ENCODE measurements around the gene BSCL2. TPM values are rescaled to one million over a fixed set of nuclear protein-coding genes. Genes with fewer than 3 reads are reported as not detected.

BSCL2 gene
- 54.7 to 81.4 TPM (median 71.3 TPM) in 5 replicates for total RNA-seq (2022; extraction: Qiagen RNA extraction)

DNA sequence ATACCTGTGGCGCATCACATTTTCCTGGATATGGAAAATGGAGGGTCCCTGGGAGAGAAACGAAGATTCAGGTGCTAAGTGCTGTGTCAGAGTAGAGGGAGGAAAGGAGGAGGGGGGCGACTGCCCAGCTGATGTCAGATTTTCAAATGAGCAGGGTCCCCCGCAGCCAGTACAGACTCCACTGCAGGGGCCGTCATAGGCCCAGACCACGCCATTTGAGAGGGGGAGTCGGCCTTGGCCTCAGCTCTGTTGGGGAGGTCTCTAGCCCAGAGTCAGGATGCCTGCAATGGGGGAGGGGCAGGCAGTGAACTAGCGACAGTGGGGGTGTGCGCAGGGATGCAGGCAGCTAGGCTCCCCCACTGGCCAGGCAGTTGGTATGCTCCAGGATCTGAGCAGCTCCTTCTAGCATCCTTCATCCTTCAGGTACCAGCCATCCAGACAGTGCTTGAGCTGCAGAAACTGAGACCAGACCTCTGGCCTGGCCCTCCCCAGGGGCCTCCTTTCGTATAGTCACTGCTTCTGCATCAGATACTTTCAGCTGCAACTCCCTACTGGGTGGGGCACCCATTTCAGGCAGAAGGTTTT is at the start of gene BSCL2, which contains the start of gene GNG3:
BSCL2 (minus strand) TSS at position 148 of the 585 bp plus-strand sequence. CDS start 229 bp downstream, outside the sequence.
GNG3 (plus strand) TSS at position 400 of the 585 bp plus-strand sequence. CDS start 620 bp downstream, outside the sequence.

GRCh38 chr11:62753736-62754603 is 46.7 kb upstream of the BSCL2 start, which contains the start of gene ZBTB3:
Gene ZBTB3, minus strand, starts transcription at chr11:62754160. Its CDS starts 496 bp downstream, at chr11:62753664.

GRCh38 chr11:62728171-62728988 is 21.2 kb upstream of the BSCL2 start, which contains the start of gene TTC9C:
Gene TTC9C, plus strand, starts transcription at chr11:62728486. Its CDS starts 363 bp downstream, at chr11:62728849.

GRCh38 chr11:62727165-62727871 is 20.1 kb upstream of the BSCL2 start, which contains the start of gene HNRNPUL2:
Gene HNRNPUL2, minus strand, starts transcription at chr11:62727457. Its CDS starts 301 bp downstream, at chr11:62727156.

GRCh38 chr11:62689421-62690183 is 17.6 kb downstream of the BSCL2 start, which contains the start of gene LRRN4CL:
Gene LRRN4CL, minus strand, starts transcription at chr11:62689530. Its CDS starts 1,022 bp downstream, at chr11:62688508.

GRCh38 chr11:62678770-62679696 is 28.2 kb downstream of the BSCL2 start, which contains the start of gene UBXN1:
Gene UBXN1, minus strand, starts transcription at chr11:62679073. Its CDS starts 150 bp downstream, at chr11:62678923.

GRCh38 chr11:62671608-62672389 is 35.4 kb downstream of the BSCL2 start, which contains the start of the genes LBHD1 and UQCC3:
Gene LBHD1, minus strand, starts transcription at chr11:62672267. Its CDS starts 2,236 bp downstream, at chr11:62670031.
Gene UQCC3, plus strand, starts transcription at chr11:62671673. Its CDS starts 73 bp downstream, at chr11:62671746.

DNA sequence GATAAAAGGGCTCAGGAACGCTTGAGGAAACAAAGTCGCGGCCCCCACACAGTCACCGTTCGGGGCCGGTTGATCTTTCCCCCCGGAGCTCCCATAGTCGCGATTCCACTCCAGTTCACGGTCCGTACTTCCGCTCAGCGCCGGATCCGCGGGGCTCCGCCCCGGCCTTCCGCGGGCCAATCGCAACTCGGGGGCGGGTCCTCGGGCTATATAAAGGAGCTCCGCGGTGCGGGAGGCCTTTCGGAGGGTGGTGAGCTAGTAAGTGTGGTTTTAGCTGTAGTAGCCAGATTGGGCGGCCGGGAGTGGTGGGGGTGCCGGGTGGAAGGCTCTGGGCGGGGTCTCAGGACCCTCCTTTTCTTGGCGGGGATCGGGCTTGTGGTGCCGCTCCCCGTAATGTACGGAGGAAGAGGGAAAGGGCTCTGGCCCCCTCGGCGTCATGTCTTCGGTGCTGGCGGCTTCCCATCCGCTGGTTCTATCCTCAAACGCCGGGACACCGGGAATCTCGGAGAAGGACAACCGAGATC is 42.1 kb downstream of the BSCL2 start, which contains the start of the genes C11orf98 and CSKMT:
C11orf98 (minus strand) TSS at position 136 of the 524 bp plus-strand sequence; CDS start at position 95, 41 bp downstream.
CSKMT (plus strand) TSS at position 238 of the 524 bp plus-strand sequence. CDS start 568 bp downstream, outside the sequence.

DNA sequence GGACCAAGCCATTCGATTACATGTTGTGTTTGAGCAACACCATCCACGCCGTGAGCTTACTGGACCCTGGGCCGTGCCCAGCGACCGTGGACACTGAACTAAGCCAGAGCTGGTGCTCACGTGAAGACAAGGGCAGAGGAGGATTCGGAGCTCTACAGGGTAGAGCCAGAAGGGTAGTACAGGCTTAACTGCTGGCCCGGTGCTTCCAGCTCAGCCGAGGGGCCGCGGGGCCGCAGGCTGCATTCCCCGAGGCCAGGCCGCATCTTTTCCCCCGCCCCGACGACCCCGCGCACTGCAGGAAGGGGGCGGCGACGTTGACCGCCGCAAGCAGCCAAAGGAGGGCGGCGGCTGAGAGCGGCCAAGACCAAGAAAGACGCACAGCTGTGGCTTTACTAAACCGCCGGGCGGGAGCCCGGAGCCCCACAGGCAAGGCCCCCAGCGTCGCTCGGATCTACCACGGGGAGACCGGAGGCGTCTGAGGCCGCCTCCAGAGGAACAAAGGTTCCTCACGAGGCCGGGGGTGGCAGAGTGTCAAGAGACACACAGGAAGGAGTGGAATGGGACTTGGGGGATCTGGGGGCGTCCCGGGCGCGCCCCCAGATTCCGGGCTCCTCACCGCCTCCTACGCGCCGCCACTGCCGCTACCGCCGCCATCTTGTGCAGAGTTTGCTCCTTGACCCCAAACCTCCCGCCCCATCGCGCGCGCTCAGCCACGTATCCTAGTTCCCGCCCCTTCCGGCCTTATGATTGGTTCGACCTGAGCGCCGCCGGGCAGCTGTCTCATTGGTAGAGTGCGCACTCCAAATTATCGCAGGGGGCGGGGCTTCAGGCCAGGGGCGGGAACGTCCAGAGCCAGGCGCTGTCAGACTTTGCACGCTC is 61.0 kb downstream of the BSCL2 start, which contains the start of gene GANAB:
GANAB (minus strand) TSS at position 668 of the 879 bp plus-strand sequence; CDS start at position 654, 14 bp downstream.

Other genes with a start within 250 kb of the BSCL2 start
- gene AHNAK, start 160.6 kb downstream of the BSCL2 start, total RNA-seq (2022; extraction: Qiagen RNA extraction): 288 to 390 TPM (median 357 TPM) in 5 replicates
- gene EEF1G, start 133.5 kb downstream of the BSCL2 start, total RNA-seq (2022; extraction: Qiagen RNA extraction): 1,940 to 2,067 TPM (median 1,987 TPM) in 5 replicates
- gene TUT1, start 115.9 kb downstream of the BSCL2 start, total RNA-seq (2022; extraction: Qiagen RNA extraction): 13.6 to 16.7 TPM (median 16.4 TPM) in 5 replicates
- 84.2 to 90.9 TPM (median 87.8 TPM) in 5 replicates for gene MTA2, start 105.6 kb downstream of the BSCL2 start, total RNA-seq (2022; extraction: Qiagen RNA extraction)
- 18.3 to 27.8 TPM (median 22.2 TPM) in 5 replicates for gene EML3, start 94.6 kb downstream of the BSCL2 start, total RNA-seq (2022; extraction: Qiagen RNA extraction)
- 3.5 to 4.8 TPM (median 4.3 TPM) in 5 replicates for gene ROM1, start 94.2 kb downstream of the BSCL2 start, total RNA-seq (2022; extraction: Qiagen RNA extraction)
- 40.7 to 59.1 TPM (median 53.6 TPM) in 5 replicates for gene B3GAT3, start 85.4 kb downstream of the BSCL2 start, total RNA-seq (2022; extraction: Qiagen RNA extraction)
- 226 to 272 TPM (median 254 TPM) in 5 replicates for gene GANAB, start 60.8 kb downstream of the BSCL2 start, total RNA-seq (2022; extraction: Qiagen RNA extraction)
- gene INTS5, start 54.1 kb downstream of the BSCL2 start, total RNA-seq (2022; extraction: Qiagen RNA extraction): 16.6 to 22.4 TPM (median 21.4 TPM) in 5 replicates
- gene C11orf98, start 42.2 kb downstream of the BSCL2 start, total RNA-seq (2022; extraction: Qiagen RNA extraction): 120 to 142 TPM (median 133 TPM) in 5 replicates
- 9.8 to 16.3 TPM (median 14.4 TPM) in 5 replicates for gene CSKMT, start 42.1 kb downstream of the BSCL2 start, total RNA-seq (2022; extraction: Qiagen RNA extraction)
- gene UQCC3, start 35.8 kb downstream of the BSCL2 start, total RNA-seq (2022; extraction: Qiagen RNA extraction): 27.0 to 39.9 TPM (median 36.2 TPM) in 5 replicates
- 3.1 to 5.1 TPM (median 4.6 TPM) in 5 replicates for gene LBHD1, start 35.2 kb downstream of the BSCL2 start, total RNA-seq (2022; extraction: Qiagen RNA extraction)
- gene UBXN1, start 28.4 kb downstream of the BSCL2 start, total RNA-seq (2022; extraction: Qiagen RNA extraction): 102 to 125 TPM (median 116 TPM) in 5 replicates
- 0.06 to 0.24 TPM (median 0.09 TPM) in 4 of 5 replicates, not detected in the other for gene LRRN4CL, start 17.9 kb downstream of the BSCL2 start, total RNA-seq (2022; extraction: Qiagen RNA extraction)
- not detected in 5 replicates for gene GNG3, start 252 bp upstream of the BSCL2 start, total RNA-seq (2022; extraction: Qiagen RNA extraction)
- gene HNRNPUL2, start 20.0 kb upstream of the BSCL2 start, total RNA-seq (2022; extraction: Qiagen RNA extraction): 36.4 to 41.5 TPM (median 40.5 TPM) in 5 replicates
- 28.9 to 34.9 TPM (median 31.7 TPM) in 5 replicates for gene TTC9C, start 21.1 kb upstream of the BSCL2 start, total RNA-seq (2022; extraction: Qiagen RNA extraction)
- 1.1 to 1.8 TPM (median 1.6 TPM) in 5 replicates for gene ZBTB3, start 46.7 kb upstream of the BSCL2 start, total RNA-seq (2022; extraction: Qiagen RNA extraction)
- 165 to 180 TPM (median 178 TPM) in 5 replicates for gene POLR2G, start 54.2 kb upstream of the BSCL2 start, total RNA-seq (2022; extraction: Qiagen RNA extraction)
- gene TAF6L, start 64.0 kb upstream of the BSCL2 start, total RNA-seq (2022; extraction: Qiagen RNA extraction): 11.7 to 16.5 TPM (median 12.7 TPM) in 5 replicates
- 78.3 to 95.8 TPM (median 85.2 TPM) in 5 replicates for gene TMEM179B, start 80.0 kb upstream of the BSCL2 start, total RNA-seq (2022; extraction: Qiagen RNA extraction)
- 18.5 to 27.8 TPM (median 26.5 TPM) in 5 replicates for gene TMEM223, start 84.6 kb upstream of the BSCL2 start, total RNA-seq (2022; extraction: Qiagen RNA extraction)
- gene NXF1, start 98.0 kb upstream of the BSCL2 start, total RNA-seq (2022; extraction: Qiagen RNA extraction): 41.1 to 56.6 TPM (median 51.1 TPM) in 5 replicates
- gene STX5, start 124.6 kb upstream of the BSCL2 start, total RNA-seq (2022; extraction: Qiagen RNA extraction): 19.5 to 24.9 TPM (median 24.1 TPM) in 5 replicates
- gene TEX54, start 125.4 kb upstream of the BSCL2 start, total RNA-seq (2022; extraction: Qiagen RNA extraction): not detected in 5 replicates
- gene WDR74, start 132.2 kb upstream of the BSCL2 start, total RNA-seq (2022; extraction: Qiagen RNA extraction): 74.3 to 86.7 TPM (median 77.3 TPM) in 5 replicates
- gene SLC3A2, start 173.5 kb upstream of the BSCL2 start, total RNA-seq (2022; extraction: Qiagen RNA extraction): 846 to 1,033 TPM (median 970 TPM) in 5 replicates
- 0.06 to 0.21 TPM (median 0.10 TPM) in 5 replicates for gene CHRM1, start 213.9 kb upstream of the BSCL2 start, total RNA-seq (2022; extraction: Qiagen RNA extraction)